ENCODE data around the gene TRDN.

TRDN gene

DNA sequence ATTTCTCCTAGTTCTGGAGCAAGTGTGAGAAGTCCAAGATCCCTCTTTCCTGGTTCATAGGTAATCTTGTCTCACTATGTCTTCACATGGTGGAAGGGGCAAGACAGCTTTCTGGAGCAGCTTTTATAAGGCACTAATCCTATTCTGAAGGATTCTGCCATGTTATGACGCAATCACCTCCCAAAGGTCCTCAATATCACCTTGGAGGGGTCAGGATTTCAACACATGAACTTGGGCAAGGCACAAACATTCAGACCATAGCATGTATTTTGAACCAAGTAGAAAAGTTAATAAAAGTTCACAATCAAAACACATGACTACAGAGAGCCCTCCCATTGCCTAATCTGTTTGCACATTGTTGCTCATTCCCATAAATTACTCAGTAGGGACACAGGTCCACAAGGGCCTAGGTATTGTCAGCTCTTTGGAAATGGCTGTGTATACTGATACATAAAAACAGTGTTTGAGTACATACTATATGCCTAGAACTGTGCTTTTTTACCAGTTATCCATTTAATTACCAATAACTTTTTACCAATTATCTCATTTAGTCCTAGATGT is 11.3 kb upstream of the TRDN start:
- TF ChIP-seq, protein P1, sequence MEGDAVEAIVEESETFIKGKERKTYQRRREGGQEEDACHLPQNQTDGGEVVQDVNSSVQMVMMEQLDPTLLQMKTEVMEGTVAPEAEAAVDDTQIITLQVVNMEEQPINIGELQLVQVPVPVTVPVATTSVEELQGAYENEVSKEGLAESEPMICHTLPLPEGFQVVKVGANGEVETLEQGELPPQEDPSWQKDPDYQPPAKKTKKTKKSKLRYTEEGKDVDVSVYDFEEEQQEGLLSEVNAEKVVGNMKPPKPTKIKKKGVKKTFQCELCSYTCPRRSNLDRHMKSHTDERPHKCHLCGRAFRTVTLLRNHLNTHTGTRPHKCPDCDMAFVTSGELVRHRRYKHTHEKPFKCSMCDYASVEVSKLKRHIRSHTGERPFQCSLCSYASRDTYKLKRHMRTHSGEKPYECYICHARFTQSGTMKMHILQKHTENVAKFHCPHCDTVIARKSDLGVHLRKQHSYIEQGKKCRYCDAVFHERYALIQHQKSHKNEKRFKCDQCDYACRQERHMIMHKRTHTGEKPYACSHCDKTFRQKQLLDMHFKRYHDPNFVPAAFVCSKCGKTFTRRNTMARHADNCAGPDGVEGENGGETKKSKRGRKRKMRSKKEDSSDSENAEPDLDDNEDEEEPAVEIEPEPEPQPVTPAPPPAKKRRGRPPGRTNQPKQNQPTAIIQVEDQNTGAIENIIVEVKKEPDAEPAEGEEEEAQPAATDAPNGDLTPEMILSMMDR (IDR thresholded peaks at IDR 0.05; ENCODE audit: insufficient read depth, low read depth, low read length, missing control alignments): no peak
- H3K4me3 ChIP-seq (ENCODE audit: low read depth, low read length): no peak overlapping the region
- no peak for DNase-seq (ENCODE audit: low read depth)

DNA sequence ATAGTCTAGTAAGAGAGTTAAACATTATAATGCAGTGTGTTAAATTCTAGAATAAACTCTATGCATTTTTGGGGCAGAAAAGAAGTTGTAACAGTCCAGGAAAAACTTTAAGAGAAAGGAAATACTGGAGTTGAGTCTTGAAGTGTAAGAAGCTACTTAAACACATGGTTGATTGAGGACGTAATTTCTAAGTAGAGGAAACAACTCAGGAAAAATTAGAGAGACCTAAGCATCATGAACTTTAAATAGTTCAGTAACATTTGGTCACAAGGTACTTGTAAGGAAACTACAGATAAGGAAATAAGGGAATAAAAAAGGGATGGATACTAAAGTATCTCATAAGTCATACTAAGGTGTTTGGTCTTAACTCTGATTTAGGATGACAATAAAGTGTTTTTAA is 4.7 kb upstream of the TRDN start:
- TF ChIP-seq, protein P1 (IDR thresholded peaks at IDR 0.05; ENCODE audit: insufficient read depth, low read depth, low read length, missing control alignments): no peak
- no peak overlapping the region for H3K4me3 ChIP-seq (ENCODE audit: low read depth, low read length)
- no peak for DNase-seq (ENCODE audit: low read depth)

DNA sequence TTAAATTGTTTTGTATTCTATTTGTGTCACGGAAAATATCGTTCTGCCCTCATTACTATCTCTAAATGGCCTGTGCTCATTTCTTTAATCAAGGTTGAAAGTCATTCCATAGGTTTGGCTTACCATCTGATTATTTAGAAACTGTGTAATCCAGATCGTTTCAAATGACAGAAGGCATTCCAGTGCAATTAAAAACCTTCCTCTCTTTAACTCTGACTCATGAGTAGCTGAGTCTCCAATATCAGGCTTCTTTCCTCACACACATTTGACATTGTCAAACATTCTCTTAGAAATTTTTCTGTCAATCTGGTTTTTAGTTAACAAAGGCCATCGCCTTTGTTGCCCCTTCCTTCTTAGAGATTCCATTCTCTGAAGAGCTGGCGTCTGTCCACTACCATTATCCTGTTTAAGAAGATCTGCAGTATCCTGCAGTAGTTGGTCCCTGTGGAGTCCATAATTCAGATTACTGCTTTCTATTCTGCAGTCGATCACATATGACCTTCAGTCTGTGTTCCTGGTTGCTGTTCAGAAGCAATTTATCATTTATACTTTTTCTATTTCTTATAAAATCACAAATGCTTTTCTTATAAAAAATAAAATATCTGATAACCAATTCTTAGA is 3.9 kb upstream of the TRDN start:
- TF ChIP-seq, protein P1 (IDR thresholded peaks at IDR 0.05; ENCODE audit: insufficient read depth, low read depth, low read length, missing control alignments): no peak
- no peak overlapping the region for H3K4me3 ChIP-seq (ENCODE audit: low read depth, low read length)
- DNase-seq (ENCODE audit: low read depth): no peak

DNA sequence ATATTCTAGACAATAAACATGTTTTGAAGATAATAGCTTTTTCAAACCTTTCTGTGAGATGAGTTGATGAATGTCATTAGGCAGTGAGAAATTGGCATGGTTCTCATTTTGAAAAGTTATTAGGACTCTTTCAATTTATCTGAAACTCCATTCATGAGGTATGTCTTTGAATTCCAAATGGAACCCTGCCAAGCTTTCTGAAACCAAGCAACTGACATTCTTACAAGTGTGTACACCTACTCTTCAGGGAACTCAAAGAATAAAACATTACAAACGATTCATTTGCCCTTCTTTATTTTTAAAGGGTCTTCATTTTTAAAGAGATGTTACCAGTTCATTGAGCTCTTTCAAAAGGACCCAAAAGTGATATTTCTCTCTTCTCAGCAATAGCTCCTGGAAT is 2.1 kb upstream of the TRDN start:
- no peak overlapping the region for H3K4me3 ChIP-seq (ENCODE audit: low read depth, low read length)
- no peak for DNase-seq (ENCODE audit: low read depth)
- TF ChIP-seq, protein P1 (IDR thresholded peaks at IDR 0.05; ENCODE audit: insufficient read depth, low read depth, low read length, missing control alignments): no peak

DNA sequence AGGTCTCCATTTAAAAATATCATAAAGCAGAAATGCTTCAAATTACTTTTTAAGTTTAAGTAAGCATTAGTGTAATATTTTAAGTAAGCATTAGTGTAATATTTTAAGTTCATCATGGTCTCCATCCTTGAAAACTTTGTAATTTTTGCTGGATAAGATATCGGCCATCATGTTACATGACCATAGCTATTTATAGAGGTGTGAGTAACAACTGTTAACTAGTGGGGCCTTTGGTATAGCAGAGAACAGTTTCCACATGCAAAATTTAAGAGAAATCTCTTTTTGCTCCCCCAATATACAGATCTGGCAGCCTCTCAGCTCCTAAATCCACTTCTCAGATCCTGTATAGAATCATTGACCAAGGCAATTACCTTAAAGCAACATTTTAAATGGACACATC is 468 bp downstream of the TRDN start:
- no peak overlapping the region for H3K4me3 ChIP-seq (ENCODE audit: low read depth, low read length)
- DNase-seq (ENCODE audit: low read depth): no peak
- TF ChIP-seq, protein P1 (IDR thresholded peaks at IDR 0.05; ENCODE audit: insufficient read depth, low read depth, low read length, missing control alignments): no peak

DNA sequence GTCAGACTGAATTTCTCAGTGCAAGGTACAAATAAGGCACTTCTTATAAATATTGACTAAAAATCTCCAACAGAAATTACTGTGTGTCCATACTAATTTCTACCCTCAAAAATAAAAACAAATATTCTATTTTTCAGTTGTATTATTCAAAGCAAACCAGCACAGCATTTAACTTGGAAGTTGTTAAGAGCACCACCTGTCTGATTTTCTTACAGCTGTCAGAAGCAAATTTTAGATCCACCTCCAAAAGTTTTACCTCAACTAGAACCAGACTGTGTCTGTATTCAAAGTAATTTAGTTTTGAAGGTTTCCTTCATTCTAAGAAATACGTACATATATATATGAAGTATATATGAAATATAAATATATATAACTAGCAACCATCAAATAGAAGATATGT is 1.2 kb downstream of the TRDN start:
- no peak for DNase-seq (ENCODE audit: low read depth)
- TF ChIP-seq, protein P1 (IDR thresholded peaks at IDR 0.05; ENCODE audit: insufficient read depth, low read depth, low read length, missing control alignments): no peak
- no peak overlapping the region for H3K4me3 ChIP-seq (ENCODE audit: low read depth, low read length)

DNA sequence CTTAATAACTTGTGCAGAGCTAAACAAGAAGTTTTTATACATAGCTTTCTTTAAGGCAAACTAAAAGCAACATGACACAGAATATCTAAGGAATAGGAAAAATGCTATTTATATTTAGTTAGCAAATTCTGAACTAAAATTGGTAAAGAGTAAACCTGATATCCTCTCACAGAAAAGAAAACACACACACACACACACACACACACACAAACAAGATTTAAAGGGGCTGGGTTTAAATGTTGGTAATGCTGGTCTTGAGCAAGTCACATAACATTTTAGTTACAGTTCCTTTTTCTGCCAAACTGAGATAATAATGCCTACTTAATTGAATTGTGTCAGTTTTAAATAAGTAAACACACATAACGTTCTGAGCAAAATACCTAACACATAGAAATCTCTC is 1.6 kb downstream of the TRDN start:
- TF ChIP-seq, protein P1 (IDR thresholded peaks at IDR 0.05; ENCODE audit: insufficient read depth, low read depth, low read length, missing control alignments): no peak
- no peak for DNase-seq (ENCODE audit: low read depth)

More for the DNA sequence above, 1.6 kb downstream of the TRDN start:
- no peak overlapping the region for H3K4me3 ChIP-seq (ENCODE audit: low read depth, low read length)
